Mesendoderm (in vitro differentiated cells): ENCODE results near the gene FHOD1.
A peak's percentile ranks its signal among the peaks of the same experiment; 100 is the strongest.

ENCODE experiments used
- DNase-seq: peaks from one replicate; pipeline ENCODE4 v3.0.0; 2013
- H2AK5ac ChIP-seq: 2 replicates; pipeline ENCODE4 v1.6.1; 2013; ENCODE audit warnings: low read length, inconsistent platforms
- H2BK120ac ChIP-seq: 2 replicates; pipeline ENCODE4 v1.6.1; 2013; ENCODE audit warnings: low read depth, mild to moderate bottlenecking, low read length, moderate library complexity, mixed read lengths
- H2BK15ac ChIP-seq: replicated peaks from 2 replicates; pipeline ENCODE4 v1.6.1; 2013; ENCODE audit warnings: low read depth, mild to moderate bottlenecking, moderate library complexity
- H2BK5ac ChIP-seq: 2 replicates; pipeline ENCODE4 v1.6.1; 2013; ENCODE audit warnings: low read length, inconsistent platforms
- H3K18ac ChIP-seq: 2 replicates; pipeline ENCODE4 v1.6.1; 2013; ENCODE audit warnings: mild to moderate bottlenecking, low read length, mixed read lengths
- H3K23ac ChIP-seq: one replicate; pipeline ENCODE4 v1.6.1; 2013; ENCODE audit warnings: low read length
- H3K27ac ChIP-seq: 2 replicates; pipeline ENCODE4 v1.5.1; 2013; ENCODE audit warnings: low read depth, mild to moderate bottlenecking, inconsistent platforms, low read length, moderate library complexity
- H3K27me3 ChIP-seq: 2 replicates; pipeline ENCODE4 v1.6.1; 2013; ENCODE audit warnings: low read length, control low read depth, mild to moderate bottlenecking, inconsistent platforms; ENCODE audit not compliant: insufficient read depth, poor library complexity
- H3K36me3 ChIP-seq: 2 replicates; pipeline ENCODE4 v1.6.1; 2013; ENCODE audit warnings: low read length, inconsistent platforms; ENCODE audit not compliant: control insufficient read depth, insufficient read depth
- H3K4ac ChIP-seq: one replicate; pipeline ENCODE4 v1.6.1; 2013; ENCODE audit warnings: low read depth, mild to moderate bottlenecking, low read length, moderate library complexity
- H3K4me1 ChIP-seq: 2 replicates; pipeline ENCODE4 v1.6.1; 2013; ENCODE audit warnings: low read depth, low read length, inconsistent platforms; ENCODE audit not compliant: control insufficient read depth
- H3K4me2 ChIP-seq: 2 replicates; pipeline ENCODE4 v1.6.1; 2013; ENCODE audit warnings: low read length
- H3K4me3 ChIP-seq: 2 replicates; pipeline ENCODE4 v1.5.1; 2013; ENCODE audit warnings: mild to moderate bottlenecking, low read length
- H3K56ac ChIP-seq: one replicate; pipeline ENCODE4 v1.6.1; 2013; ENCODE audit warnings: low read length
- H3K79me1 ChIP-seq: 2 replicates; pipeline ENCODE4 v1.6.1; 2013; ENCODE audit warnings: low read length, inconsistent platforms
- H3K79me2 ChIP-seq: 2 replicates; pipeline ENCODE4 v1.6.1; 2013; ENCODE audit warnings: mild to moderate bottlenecking, low read length; ENCODE audit not compliant: control insufficient read depth, insufficient read depth
- H3K9ac ChIP-seq: 2 replicates; pipeline ENCODE4 v1.6.1; 2013; ENCODE audit warnings: low read length, inconsistent platforms
- H4K5ac ChIP-seq: one replicate; pipeline ENCODE4 v1.6.1; 2013; ENCODE audit warnings: low read length
- H4K8ac ChIP-seq: one replicate; pipeline ENCODE4 v1.6.1; 2013; ENCODE audit warnings: low read depth, mild to moderate bottlenecking, control low read depth, low read length, moderate library complexity
- WGBS: extraction: QIAGEN DNeasy Blood & Tissue Kit; methylation state at CpG from one replicate; pipeline ENCODE4 v1.1.7; 2013; ENCODE audit warnings: low lambda C conversion rate, missing lambda C conversion rate; ENCODE audit not compliant: insufficient coverage; ENCODE audit errors: extremely low coverage; 5-methylcytosine and 5-hydroxymethylcytosine counted together

The FHOD1 gene

DNA sequence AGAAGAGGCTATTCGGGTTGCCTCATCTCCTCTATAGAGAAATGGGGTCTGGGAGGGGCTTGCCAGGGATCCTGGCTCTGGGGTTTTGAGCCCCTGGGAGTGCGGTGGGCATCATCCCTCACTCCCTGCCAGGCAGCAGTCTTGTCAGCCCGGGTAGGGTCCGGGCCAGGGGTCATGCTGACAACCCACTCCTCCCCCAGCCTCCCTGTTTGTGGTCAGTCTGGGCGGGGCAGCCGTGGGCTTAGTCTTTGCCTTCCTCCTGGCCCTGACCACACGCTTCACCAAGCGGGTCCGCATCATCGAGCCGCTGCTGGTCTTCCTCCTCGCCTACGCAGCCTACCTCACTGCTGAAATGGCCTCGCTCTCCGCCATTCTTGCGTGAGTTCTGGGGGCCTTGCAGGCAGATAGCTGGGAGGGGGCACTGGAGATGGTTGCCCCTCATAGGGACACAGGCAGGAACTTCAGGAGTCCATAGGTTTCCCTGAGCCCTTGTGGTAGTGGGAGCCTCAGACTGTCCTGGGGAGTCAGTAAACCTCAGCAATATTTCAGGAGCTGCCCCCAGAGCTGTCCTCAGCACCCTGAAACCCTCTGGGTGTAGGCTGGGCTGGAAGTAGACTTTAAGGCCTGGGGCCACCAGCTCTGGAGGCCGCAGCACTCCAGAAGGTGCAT, 8.4 kb upstream of the FHOD1 start:
- H3K79me1 ChIP-seq, result no peaks in the 10 kb centered on the region
- no peak overlapping the region for H2AK5ac ChIP-seq
- H2BK5ac ChIP-seq, result no peak overlapping the region
- no peak overlapping the region for H4K5ac ChIP-seq
- H3K36me3 ChIP-seq, result no peaks in the 10 kb centered on the region
- DNase-seq, result no peak
- H3K23ac ChIP-seq, result no peak overlapping the region
- no peak overlapping the region for H3K4ac ChIP-seq
- no peaks in the 10 kb centered on the region for H3K27me3 ChIP-seq
- H3K9ac ChIP-seq, result no peak overlapping the region
- no peak overlapping the region for H3K27ac ChIP-seq
- H2BK15ac ChIP-seq, result no peak overlapping the region
- H3K4me1 ChIP-seq, result no peaks in the 10 kb centered on the region
- no CpG with 5 or more reads among the region's 17 CpGs for WGBS
- no peak overlapping the region for H3K18ac ChIP-seq
- no peak overlapping the region for H3K4me3 ChIP-seq
- H3K79me2 ChIP-seq, result no peaks in the 10 kb centered on the region
- no peak overlapping the region for H4K8ac ChIP-seq
- H2BK120ac ChIP-seq, result no peak overlapping the region
- no peak overlapping the region for H3K56ac ChIP-seq
- no peak overlapping the region for H3K4me2 ChIP-seq

- H3K36me3 ChIP-seq, result no peaks in the 10 kb centered on the region
- H3K23ac ChIP-seq, result no peak overlapping the region
- H2BK15ac ChIP-seq, result no peak overlapping the region
- no peak overlapping the region for H2BK5ac ChIP-seq
- H2AK5ac ChIP-seq, result no peak overlapping the region
- no peaks in the 10 kb centered on the region for H3K79me2 ChIP-seq
- no peak overlapping the region for H3K9ac ChIP-seq
- no peak overlapping the region for H3K4ac ChIP-seq
- H3K56ac ChIP-seq, result peak overlapping the region; percentile 7
- peaks cover 1% of the 10 kb centered on the region for H3K27me3 ChIP-seq
- H4K5ac ChIP-seq, result no peak overlapping the region
- no peaks in the 10 kb centered on the region for H3K79me1 ChIP-seq
- no peak for DNase-seq
- no peak overlapping the region for H2BK120ac ChIP-seq
- H4K8ac ChIP-seq, result no peak overlapping the region
- H3K27ac ChIP-seq, result no peak overlapping the region
- no peaks in the 10 kb centered on the region for H3K4me1 ChIP-seq
- no peak overlapping the region for H3K18ac ChIP-seq
- no CpG with 5 or more reads among the region's 18 CpGs for WGBS
- H3K4me2 ChIP-seq, result no peak overlapping the region
- no peak overlapping the region for H3K4me3 ChIP-seq
Observed at GRCh38 chr16:67254801-67255552, 7.7 kb upstream of the FHOD1 start.

GRCh38 chr16:67252609-67253497, 5.6 kb upstream of the FHOD1 start:
- Histone ChIP-seq H2BK15ac (no peak overlapping the region), H3K23ac (no peak overlapping the region), H3K4me1 (peaks cover 9% of the 10 kb centered on the region), H3K36me3 (no peaks in the 10 kb centered on the region), H3K79me1 (no peaks in the 10 kb centered on the region), H3K4me2 (no peak overlapping the region), H3K27me3 (peaks cover 4% of the 10 kb centered on the region), H2BK120ac (no peak overlapping the region), H3K56ac (no peak overlapping the region), H3K27ac (no peak overlapping the region), H3K4ac (no peak overlapping the region), H4K5ac (no peak overlapping the region), H4K8ac (no peak overlapping the region), H2AK5ac (no peak overlapping the region), H3K18ac (no peak overlapping the region), H3K9ac (no peak overlapping the region), H3K79me2 (no peaks in the 10 kb centered on the region), H2BK5ac (no peak overlapping the region), H3K4me3 (no peak overlapping the region)
- DNase-seq, result no peak
- WGBS, result no CpG with 5 or more reads among the region's 4 CpGs

GRCh38 chr16:67250045-67250327, 2.7 kb upstream of the FHOD1 start:
- WGBS, result no CpG with 5 or more reads among the region's 4 CpGs
- Histone ChIP-seq H4K5ac (no peak overlapping the region), H3K18ac (no peak overlapping the region), H3K79me2 (peaks cover 2% of the 10 kb centered on the region), H3K27me3 (peaks cover 4% of the 10 kb centered on the region), H3K79me1 (peaks cover 3% of the 10 kb centered on the region), H3K9ac (peak overlapping the region; percentile 73), H3K4me1 (peaks cover 13% of the 10 kb centered on the region), H2AK5ac (no peak overlapping the region), H2BK5ac (no peak overlapping the region), H3K23ac (no peak overlapping the region), H3K4me2 (no peak overlapping the region), H3K36me3 (no peaks in the 10 kb centered on the region), H4K8ac (no peak overlapping the region), H3K27ac (no peak overlapping the region), H2BK120ac (no peak overlapping the region), H2BK15ac (no peak overlapping the region), H3K4ac (no peak overlapping the region), H3K56ac (peak overlapping the region; percentile 38), H3K4me3 (no peak overlapping the region)
- no peak for DNase-seq

- Histone ChIP-seq H3K79me2 (peaks cover 5% of the 10 kb centered on the region), H3K79me1 (peaks cover 7% of the 10 kb centered on the region), H3K36me3 (no peaks in the 10 kb centered on the region), H2BK15ac (no peak overlapping the region), H3K4me3 (peak overlapping the region; percentile 60), H3K18ac (peak overlapping the region; percentile 89), H3K4ac (peak overlapping the region; percentile 81), H3K9ac (peak overlapping the region; percentile 73), H4K8ac (no peak overlapping the region), H3K56ac (peak overlapping the region; percentile 90), H3K4me1 (peaks cover 19% of the 10 kb centered on the region), H2AK5ac (peak overlapping the region; percentile 69), H3K27me3 (peaks cover 4% of the 10 kb centered on the region), H3K4me2 (peak overlapping the region; percentile 83), H4K5ac (no peak overlapping the region), H3K23ac (peak overlapping the region; percentile 89), H3K27ac (no peak overlapping the region), H2BK120ac (no peak overlapping the region), H2BK5ac (no peak overlapping the region)
- no CpG with 5 or more reads among the region's 22 CpGs for WGBS
- DNase-seq, result no peak
Observed at GRCh38 chr16:67249178-67250044, 2.1 kb upstream of the FHOD1 start.
